HepG2 (cell line): ENCODE measurements around the gene TSPAN9. TPM values are rescaled to one million over a fixed set of nuclear protein-coding genes. Genes with fewer than 3 reads are reported as not detected.

Source experiments
- CBX5 ChIP-seq: sonication (generic); formaldehyde crosslinking; IDR thresholded peaks from 2 replicates; pipeline ENCODE4 v1.4.0; 2020; ENCODE audit warnings: missing genetic modification reagents, borderline replicate concordance
- CC2D1A ChIP-seq: sonication (generic); formaldehyde crosslinking; IDR thresholded peaks from 2 replicates; pipeline ENCODE4 v1.8.1; 2023; ENCODE audit warnings: mild to moderate bottlenecking, missing genetic modification reagents
- DBP ChIP-seq: sonication (generic); formaldehyde crosslinking; IDR thresholded peaks from 2 replicates; pipeline ENCODE4 v1.4.0; 2020; ENCODE audit warnings: missing genetic modification reagents; ENCODE audit errors: not compliant biosample characterization
- GATAD2A ChIP-seq: IDR thresholded peaks from 2 replicates; pipeline ENCODE4 v1.6.1; 2016
- HNF1A ChIP-seq, 2 experiments: sonication (generic) in 1 of 2; formaldehyde crosslinking in 1 of 2; IDR thresholded peaks; 2 replicates each; pipeline versions ENCODE4 v1.4.0 to v1.6.1; 2016 to 2020; ENCODE audit warnings: borderline replicate concordance in 1 of 2, low read depth in 1 of 2, mild to moderate bottlenecking in 1 of 2, missing genetic modification reagents in 1 of 2
- MBD4 ChIP-seq: IDR thresholded peaks from 2 replicates; pipeline ENCODE4 v1.6.1; 2012; ENCODE audit warnings: low read length, inconsistent platforms, borderline replicate concordance
- MNT ChIP-seq: fragments of 450-650 bp; IDR thresholded peaks from 2 replicates; pipeline ENCODE4 v1.6.1; 2016
- NFKBIZ ChIP-seq: IDR thresholded peaks from 2 replicates; pipeline ENCODE4 v1.6.1; 2018; ENCODE audit warnings: missing genetic modification reagents, missing compliant biosample characterization
- NRL ChIP-seq: sonication (generic); formaldehyde crosslinking; IDR thresholded peaks from 2 replicates; pipeline ENCODE4 v1.5.0; 2020; ENCODE audit warnings: missing genetic modification reagents, mild to moderate bottlenecking, moderate library complexity, borderline replicate concordance
- PHF5A ChIP-seq: IDR thresholded peaks from one replicate; pipeline ENCODE4 v1.6.1; 2018; ENCODE audit warnings: low read depth, missing genetic modification reagents; ENCODE audit not compliant: unreplicated experiment
- POLR2G ChIP-seq: fragments of 200-400 bp; formaldehyde crosslinking; IDR thresholded peaks from 2 replicates; pipeline ENCODE4 v1.6.1; 2018; ENCODE audit warnings: mild to moderate bottlenecking, low read depth, low read length, moderate library complexity
- RAD51 ChIP-seq: fragments of 450-650 bp; IDR thresholded peaks from 2 replicates; pipeline ENCODE4 v1.6.1; 2016; ENCODE audit warnings: borderline replicate concordance
- REXO4 ChIP-seq: sonication (generic); formaldehyde crosslinking; IDR thresholded peaks from 2 replicates; pipeline ENCODE4 v1.8.0; 2022; ENCODE audit warnings: missing genetic modification reagents, mild to moderate bottlenecking, borderline replicate concordance
- SMARCC2 ChIP-seq: fragments of 450-650 bp; IDR thresholded peaks from 2 replicates; pipeline ENCODE4 v1.6.1; 2017; ENCODE audit warnings: antibody characterized with exemption, mild to moderate bottlenecking
- SUZ12 ChIP-seq: fragments of 150-350 bp; IDR thresholded peaks from 2 replicates; pipeline ENCODE4 v1.6.1; 2014; ENCODE audit warnings: low read depth, low read length
- TCF7L2 ChIP-seq: IDR thresholded peaks from 2 replicates; pipeline ENCODE4 v1.6.1; 2011; ENCODE audit warnings: mild to moderate bottlenecking, low read depth, low read length, moderate library complexity
- ZNF503 ChIP-seq: sonication (generic); formaldehyde crosslinking; IDR thresholded peaks from 2 replicates; pipeline ENCODE4 v1.4.0; 2020; ENCODE audit warnings: missing genetic modification reagents
- ZNF557 ChIP-seq: sonication (generic); formaldehyde crosslinking; IDR thresholded peaks from 2 replicates; pipeline ENCODE4 v1.4.0; 2020; ENCODE audit warnings: missing genetic modification reagents
- ZNF572 ChIP-seq: sonication (generic); formaldehyde crosslinking; IDR thresholded peaks from 2 replicates; pipeline ENCODE4 v1.5.1; 2020; ENCODE audit warnings: mild to moderate bottlenecking, missing genetic modification reagents
- ZNF577 ChIP-seq: sonication (generic); formaldehyde crosslinking; IDR thresholded peaks from 2 replicates; pipeline ENCODE4 v1.4.0; 2020; ENCODE audit warnings: mild to moderate bottlenecking, low read depth, missing genetic modification reagents, borderline replicate concordance
- ZNF652 ChIP-seq: IDR thresholded peaks from 2 replicates; pipeline ENCODE4 v1.6.1; 2016; ENCODE audit warnings: low read depth, borderline replicate concordance
- ZNF747 ChIP-seq: sonication (generic); formaldehyde crosslinking; IDR thresholded peaks from 2 replicates; pipeline ENCODE4 v1.8.1; 2023; ENCODE audit warnings: missing genetic modification reagents, mild to moderate bottlenecking, borderline replicate concordance
- ZNF839 ChIP-seq: sonication (generic); formaldehyde crosslinking; IDR thresholded peaks from 2 replicates; pipeline ENCODE4 v1.4.0; 2020; ENCODE audit warnings: missing genetic modification reagents, mild to moderate bottlenecking, borderline replicate concordance
- ZSCAN12 ChIP-seq: sonication (generic); formaldehyde crosslinking; IDR thresholded peaks from 2 replicates; pipeline ENCODE4 v1.9.0; 2021; ENCODE audit warnings: mild to moderate bottlenecking, missing genetic modification reagents
- polyA plus RNA-seq, 8 experiments: library from polyadenylated mRNA; depleted of rRNA in 3 of 8; stranded (reverse) in 7 of 8; unstranded in 1 of 8; fragments of >200 nt; fragmentation: Illumina TruSeq in 4 of 8; extraction: Trizol in 4 of 8; gene quantifications; 2 replicates each; pipeline versions ENCODE4 v1.2.1 to v1.2.3, GENCODE V29; 2011 to 2016; ENCODE audit warnings: low read depth in 4 of 8, missing spikeins in 1 of 8, mixed read lengths in 1 of 8; ENCODE audit not compliant: insufficient read depth in 1 of 8
- total RNA-seq, 5 experiments: library from RNA; depleted of rRNA; stranded (reverse); fragments of >200 nt; fragmentation: Illumina TruSeq; extraction: Trizol; gene quantifications; 2 replicates each; pipeline ENCODE4 v1.2.3, GENCODE V29; 2016; ENCODE audit warnings: low read depth in 1 of 5

Gene TSPAN9
- total and polyA plus RNA-seq, 2 of the 13 experiments (the other 11 are each of a cell fraction or from before 2014, with no cell fraction given): 18.1 to 42.3 TPM

- TF ChIP-seq DBP (CRISPR knock-in tag) (no peak), POLR2G (no peak), PHF5A (no peak), HNF1A (IDR thresholded peaks at IDR 0.05; ENCODE audit: low read depth) (no peak), HNF1A (CRISPR knock-in tag; IDR thresholded peaks at IDR 0.05; ENCODE audit: borderline replicate concordance) (no peak), ZSCAN12 (no peak), REXO4 (no peak), CBX5 (CRISPR knock-in tag) (0 out of 2 replicates have a peak, but pooled peaks have one; percentile 59), GATAD2A (CRISPR knock-in tag) (peak; percentile 81), ZNF577 (CRISPR knock-in tag) (no peak), NRL (CRISPR knock-in tag) (no peak), RAD51 (peak; percentile 56; the same call in 1 of the 2 replicates), CC2D1A (CRISPR knock-in tag) (no peak), MBD4 (no peak), MNT (no peak), ZNF557 (CRISPR knock-in tag) (no peak), ZNF652 (CRISPR knock-in tag) (peak; percentile 38; the same call in 1 of the 2 replicates), SMARCC2 (no peak), NFKBIZ (CRISPR knock-in tag) (no peak), SUZ12 (no peak), ZNF572 (CRISPR knock-in tag) (no peak), ZNF747 (no peak), TCF7L2 (no peak), ZNF839 (CRISPR knock-in tag) (no peak), ZNF503 (CRISPR knock-in tag) (no peak)
Measured at GRCh38 chr12:3335078-3335487, 257.9 kb downstream of the TSPAN9 start (continued).
